Activated CD8-positive, alpha-beta memory T cell treated with anti-CD3 and anti-CD28 coated beads for 48 hours (primary cell): ENCODE measurements around the gene PCDH1.

Experiments used
- DNase-seq, 3 experiments: peaks; one replicate each; pipeline ENCODE4 v3.0.0-alpha.2; 2020; ENCODE audit warnings: low read depth in 2 of 3, low spot score in 2 of 3

Gene PCDH1

GRCh38 chr5:141874262-141874964 is 3.8 kb downstream of the PCDH1 start:
- no peak for DNase-seq

GRCh38 chr5:141873933-141874261 is 4.3 kb downstream of the PCDH1 start:
- DNase-seq = no peak

- DNase-seq = no peak
Measured at GRCh38 chr5:141872496-141873356, 5.5 kb downstream of the PCDH1 start.

- no peak for DNase-seq
Measured at GRCh38 chr5:141871870-141872269, 6.3 kb downstream of the PCDH1 start.

GRCh38 chr5:141870871-141871270 is 7.3 kb downstream of the PCDH1 start:
- no peak for DNase-seq

- no peak for DNase-seq
Measured at GRCh38 chr5:141870228-141870627, 8.0 kb downstream of the PCDH1 start.

- DNase-seq = no peak
Measured at GRCh38 chr5:141869514-141869913, 8.7 kb downstream of the PCDH1 start.

GRCh38 chr5:141869040-141869439 is 9.2 kb downstream of the PCDH1 start:
- no peak for DNase-seq

- no peak for DNase-seq
Measured at GRCh38 chr5:141868541-141868940, 9.7 kb downstream of the PCDH1 start.

GRCh38 chr5:141867651-141868050 is 10.6 kb downstream of the PCDH1 start:
- DNase-seq = no peak

- DNase-seq = no peak
Measured at GRCh38 chr5:141867139-141867538, 11.1 kb downstream of the PCDH1 start.

- DNase-seq = no peak
Measured at GRCh38 chr5:141866096-141866495, 12.1 kb downstream of the PCDH1 start.

- DNase-seq = no peak
Measured at GRCh38 chr5:141865406-141865805, 12.8 kb downstream of the PCDH1 start.

GRCh38 chr5:141864371-141865370 is 13.5 kb downstream of the PCDH1 start:
- DNase-seq = no peak

- no peak for DNase-seq
Measured at GRCh38 chr5:141863569-141864178, 14.5 kb downstream of the PCDH1 start.

GRCh38 chr5:141862936-141863543 is 15.2 kb downstream of the PCDH1 start:
- DNase-seq = no peak

- no peak for DNase-seq
Measured at GRCh38 chr5:141861194-141861593, 17.0 kb downstream of the PCDH1 start.

GRCh38 chr5:141858079-141858765 is 20.0 kb downstream of the PCDH1 start:
- no peak for DNase-seq

GRCh38 chr5:141857226-141857625 is 21.0 kb downstream of the PCDH1 start:
- no peak for DNase-seq
